HL-60 (cell line): ENCODE data around the gene PRRX1.

Source experiments
- DNase-seq, 2 experiments: peaks; one replicate each; pipeline ENCODE4 v3.0.0-alpha.2; 2010 to 2020; ENCODE audit warnings: low read depth in 1 of 2, low spot score in 1 of 2
- H3K27ac ChIP-seq: fragments of 250-450 bp; sonication (Bioruptor Pico); replicated peaks from 2 replicates; pipeline ENCODE4 v1.5.1; 2020; ENCODE audit warnings: mild to moderate bottlenecking, moderate library complexity
- H3K27me3 ChIP-seq: fragments of 250-450 bp; sonication (Bioruptor Pico); 2 replicates; pipeline ENCODE4 v1.5.1; 2021; ENCODE audit warnings: mild to moderate bottlenecking, moderate library complexity; ENCODE audit not compliant: insufficient read depth, poor library complexity, severe bottlenecking
- H3K4me3 ChIP-seq: replicated peaks from 2 replicates; pipeline ENCODE4 v1.5.1; 2011; ENCODE audit warnings: mild to moderate bottlenecking, control low read depth, low read length; ENCODE audit not compliant: insufficient read depth
- CTCF ChIP-seq: IDR thresholded peaks from one replicate; pipeline ENCODE4 v1.5.1; 2011; ENCODE audit warnings: low read length, control low read depth, inconsistent platforms; ENCODE audit not compliant: insufficient read depth
- GABPA ChIP-seq: IDR thresholded peaks from 2 replicates; pipeline ENCODE4 v1.6.1; 2012; ENCODE audit warnings: low read depth
- POLR2AphosphoS5 ChIP-seq: IDR thresholded peaks from 2 replicates; pipeline ENCODE4 v1.6.1; 2012; ENCODE audit warnings: low read depth
- REST ChIP-seq: IDR thresholded peaks from 2 replicates; pipeline ENCODE4 v1.6.1; 2012; ENCODE audit warnings: low read depth; ENCODE audit not compliant: insufficient replicate concordance
- SPI1 ChIP-seq: IDR thresholded peaks from 2 replicates; pipeline ENCODE4 v1.6.1; 2012; ENCODE audit warnings: low read depth, mild to moderate bottlenecking, borderline replicate concordance

Gene PRRX1

GRCh38 chr1:170698301-170699275, 34.7 kb downstream of the PRRX1 start:
- TF ChIP-seq REST (no peak), CTCF (no peak), SPI1 (no peak), GABPA (no peak), POLR2AphosphoS5 (no peak)
- DNase-seq: no peak
- H3K27ac ChIP-seq: no peak overlapping the region
- no peak overlapping the region for H3K4me3 ChIP-seq
- H3K27me3 ChIP-seq: no peaks in the 10 kb centered on the region

GRCh38 chr1:170699696-170700095, 35.8 kb downstream of the PRRX1 start:
- Histone ChIP-seq H3K4me3 (no peak overlapping the region), H3K27me3 (no peaks in the 10 kb centered on the region), H3K27ac (no peak overlapping the region)
- TF ChIP-seq SPI1 (no peak), POLR2AphosphoS5 (no peak), REST (no peak), GABPA (no peak), CTCF (no peak)
- no peak for DNase-seq

- no peak overlapping the region for H3K4me3 ChIP-seq
- no peak overlapping the region for H3K27ac ChIP-seq
- TF ChIP-seq GABPA (no peak), CTCF (no peak), POLR2AphosphoS5 (no peak), SPI1 (no peak), REST (no peak)
- DNase-seq: no peak
- no peaks in the 10 kb centered on the region for H3K27me3 ChIP-seq
These were observed 37.1 kb downstream of the PRRX1 start for GRCh38 chr1:170700842-170701615.
